Transverse colon (tissue), 4 donors: ENCODE data around the gene SERTAD1. TPM values are rescaled to one million over a fixed set of nuclear protein-coding genes. Genes with fewer than 3 reads are reported as not detected.

Source experiments
- DNase-seq: peaks from one replicate; pipeline ENCODE4 v3.0.0-alpha.2; 2019
- H3K27ac ChIP-seq, 4 donors: fragments of 200-600 bp; sonication (generic); 2 replicates each; pipeline ENCODE4 v1.5.1; 2016 to 2018; ENCODE audit warnings: inconsistent platforms in 4 of 4
- H3K27me3 ChIP-seq: fragments of 200-600 bp; sonication (generic); 2 replicates; pipeline ENCODE4 v1.5.1; 2017; ENCODE audit warnings: inconsistent platforms
- H3K36me3 ChIP-seq, 4 donors: fragments of 200-600 bp; sonication (generic); 2 replicates each; pipeline ENCODE4 v1.5.1; 2017 to 2019; ENCODE audit warnings: inconsistent platforms in 4 of 4
- H3K4me1 ChIP-seq, 4 donors: fragments of 200-600 bp; sonication (generic); 2 replicates each; pipeline ENCODE4 v1.5.1; 2017 to 2020; ENCODE audit warnings: inconsistent platforms in 4 of 4
- H3K4me3 ChIP-seq, 4 donors: fragments of 200-600 bp; sonication (generic); 1 replicate in 1 of 4; 2 replicates in 3 of 4; pipeline versions ENCODE4 v1.5.1 to v1.6.1; 2017 to 2019; ENCODE audit warnings: inconsistent platforms in 4 of 4
- H3K9me3 ChIP-seq, 2 donors: fragments of 200-600 bp; sonication (generic); 2 replicates each; pipeline ENCODE4 v1.5.1; 2017 to 2019; ENCODE audit warnings: inconsistent platforms in 2 of 2
- EP300 ChIP-seq: sonication (generic); formaldehyde crosslinking; IDR thresholded peaks from one replicate; pipeline ENCODE4 v1.6.1; 2017; ENCODE audit warnings: antibody characterized with exemption, low read depth
- POLR2A ChIP-seq: fragments of 450-650 bp; IDR thresholded peaks from one replicate; pipeline ENCODE4 v1.6.1; 2016; ENCODE audit warnings: antibody characterized with exemption, mild to moderate bottlenecking, moderate library complexity
- POLR2AphosphoS5 ChIP-seq, 3 donors: sonication (generic); formaldehyde crosslinking; IDR thresholded peaks; one replicate each; pipeline ENCODE4 v1.6.1; 2016; ENCODE audit warnings: antibody characterized with exemption in 3 of 3
- WGBS, 2 donors: methylation state at CpG; one replicate each; pipeline ENCODE4 v1.1.5; 2018; ENCODE audit warnings: low coverage in 1 of 2; 5-methylcytosine and 5-hydroxymethylcytosine counted together
- in situ Hi-C, 4 donors: fragments of 200-750 bp; cut with MboI; loops; one replicate each; pipeline versions ENCODE4 v1.15.0 to v1.15.1; 2017; ENCODE audit warnings: low sequenced_read_pairs in 3 of 4, low pct_ligation_motif_present in 1 of 4, low pct_unique_long_range_greater_than_20kb in 1 of 4
- intact Hi-C: fragments of 100-400 bp; cut with DNase I; formaldehyde crosslinking; loops from one replicate; pipeline ENCODE4 v1.15.1; 2023; ENCODE audit warnings: low total_unique reads
- total RNA-seq, 4 donors: library from RNA; depleted of rRNA; stranded (reverse); fragments of >200 nt; gene quantifications; one replicate each; pipeline ENCODE4 v1.1.0, GENCODE V29; 2016
- TF ChIP-seq, protein P1 (sequence below), 5 experiments: fragments of 200-600 bp in 3 of 5; fragments of 450-650 bp in 2 of 5; sonication (generic) in 3 of 5; IDR thresholded peaks; 1 replicate in 2 of 5; 2 replicates in 3 of 5; pipeline ENCODE4 v1.5.1; 2016 to 2017; ENCODE audit warnings: antibody characterized with exemption in 5 of 5, inconsistent platforms in 3 of 5, mild to moderate bottlenecking in 2 of 5, moderate library complexity in 1 of 5

The SERTAD1 gene
- total RNA-seq, 4 donors from 2014 or later: 2.6 to 30.3 (median 18.4) TPM

DNA sequence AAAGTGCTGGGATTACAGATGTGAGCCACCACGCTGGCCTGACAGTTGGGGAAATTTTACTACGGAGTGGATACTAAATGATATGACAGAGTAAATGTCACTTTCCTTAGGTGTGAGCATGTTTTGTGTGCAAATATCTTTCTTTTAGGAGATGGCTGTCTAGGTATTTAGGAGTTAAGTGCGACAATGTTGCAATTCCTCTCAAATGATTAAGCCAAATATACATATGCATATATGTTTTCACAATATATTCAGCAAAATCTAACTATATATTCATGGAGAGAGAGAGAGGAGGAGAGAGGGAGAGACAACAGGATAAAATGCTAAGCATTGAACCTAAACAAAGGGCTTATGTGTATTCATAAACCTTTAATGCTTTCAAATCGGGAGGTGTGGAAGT is 23.7 kb upstream of the SERTAD1 start:
- 75 to 90% methylated on average over 2 to 4 of the region's 4 CpGs for WGBS, 2 donors
- intact Hi-C loops: no loop called here

DNA sequence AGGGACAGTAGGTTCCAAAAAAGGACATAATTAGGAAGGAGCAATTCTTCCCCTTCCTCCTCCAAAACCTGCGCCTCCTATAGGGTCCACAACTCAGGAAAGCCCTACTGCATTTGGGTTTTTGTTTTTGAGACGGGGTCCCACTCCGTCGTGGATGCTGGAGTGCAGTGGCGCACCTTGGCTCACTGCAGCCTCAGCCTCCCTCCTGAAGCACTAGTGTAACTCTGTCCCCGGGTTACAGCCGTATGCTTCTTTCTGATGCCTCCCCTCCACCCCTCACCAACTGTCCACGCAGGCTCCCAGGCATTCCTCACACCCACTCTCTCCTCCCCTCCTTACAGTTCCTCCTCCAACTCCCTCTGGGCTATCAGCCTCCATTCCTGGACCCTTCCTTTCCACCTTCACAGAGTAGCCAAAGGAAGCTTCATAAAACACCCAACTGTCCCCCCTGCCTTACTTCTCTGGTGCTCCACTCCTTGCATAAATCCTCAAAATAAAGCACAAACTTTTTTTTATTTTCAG is 20.5 kb upstream of the SERTAD1 start:
- peaks cover 9 to 31% (median 22%) of the 10 kb centered on the region in 4 donors for H3K4me1 ChIP-seq
- intact Hi-C loops (no loop called here), in situ Hi-C loops (no loop called here)
- TF ChIP-seq, protein P1, sequence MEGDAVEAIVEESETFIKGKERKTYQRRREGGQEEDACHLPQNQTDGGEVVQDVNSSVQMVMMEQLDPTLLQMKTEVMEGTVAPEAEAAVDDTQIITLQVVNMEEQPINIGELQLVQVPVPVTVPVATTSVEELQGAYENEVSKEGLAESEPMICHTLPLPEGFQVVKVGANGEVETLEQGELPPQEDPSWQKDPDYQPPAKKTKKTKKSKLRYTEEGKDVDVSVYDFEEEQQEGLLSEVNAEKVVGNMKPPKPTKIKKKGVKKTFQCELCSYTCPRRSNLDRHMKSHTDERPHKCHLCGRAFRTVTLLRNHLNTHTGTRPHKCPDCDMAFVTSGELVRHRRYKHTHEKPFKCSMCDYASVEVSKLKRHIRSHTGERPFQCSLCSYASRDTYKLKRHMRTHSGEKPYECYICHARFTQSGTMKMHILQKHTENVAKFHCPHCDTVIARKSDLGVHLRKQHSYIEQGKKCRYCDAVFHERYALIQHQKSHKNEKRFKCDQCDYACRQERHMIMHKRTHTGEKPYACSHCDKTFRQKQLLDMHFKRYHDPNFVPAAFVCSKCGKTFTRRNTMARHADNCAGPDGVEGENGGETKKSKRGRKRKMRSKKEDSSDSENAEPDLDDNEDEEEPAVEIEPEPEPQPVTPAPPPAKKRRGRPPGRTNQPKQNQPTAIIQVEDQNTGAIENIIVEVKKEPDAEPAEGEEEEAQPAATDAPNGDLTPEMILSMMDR (IDR thresholded peaks at IDR 0.05): no peak
- TF ChIP-seq EP300 (no peak), POLR2A (no peak), POLR2AphosphoS5 (IDR thresholded peaks at IDR 0.05) (no peak)
- H3K36me3 ChIP-seq: peaks cover 0 to 8% (median 4%) of the 10 kb centered on the region in 4 donors
- H3K27me3 ChIP-seq: no peaks in the 10 kb centered on the region
- H3K27ac ChIP-seq: peak overlapping the region; percentile 95 to 99 (median 98)
- H3K9me3 ChIP-seq: no peaks in the 10 kb centered on the region
- 84 to 85% methylated on average over 4 to 8 of the region's 8 CpGs for WGBS, 2 donors
- DNase-seq: no peak
- no peak overlapping the region for H3K4me3 ChIP-seq

More for the DNA sequence above, 23.7 kb upstream of the SERTAD1 start:
- in situ Hi-C loops: no loop called here
- no peak for DNase-seq
- TF ChIP-seq EP300 (no peak), POLR2AphosphoS5 (IDR thresholded peaks at IDR 0.05) (no peak), POLR2A (no peak)
- TF ChIP-seq, protein P1 (IDR thresholded peaks at IDR 0.05): no peak
- Histone ChIP-seq H3K27ac (no peak overlapping the region), H3K9me3 (no peaks in the 10 kb centered on the region), H3K36me3 (no peaks in the 10 kb centered on the region), H3K27me3 (no peaks in the 10 kb centered on the region), H3K4me1 (peaks cover 5 to 17% (median 9%) of the 10 kb centered on the region in 4 donors), H3K4me3 (no peak overlapping the region)

DNA sequence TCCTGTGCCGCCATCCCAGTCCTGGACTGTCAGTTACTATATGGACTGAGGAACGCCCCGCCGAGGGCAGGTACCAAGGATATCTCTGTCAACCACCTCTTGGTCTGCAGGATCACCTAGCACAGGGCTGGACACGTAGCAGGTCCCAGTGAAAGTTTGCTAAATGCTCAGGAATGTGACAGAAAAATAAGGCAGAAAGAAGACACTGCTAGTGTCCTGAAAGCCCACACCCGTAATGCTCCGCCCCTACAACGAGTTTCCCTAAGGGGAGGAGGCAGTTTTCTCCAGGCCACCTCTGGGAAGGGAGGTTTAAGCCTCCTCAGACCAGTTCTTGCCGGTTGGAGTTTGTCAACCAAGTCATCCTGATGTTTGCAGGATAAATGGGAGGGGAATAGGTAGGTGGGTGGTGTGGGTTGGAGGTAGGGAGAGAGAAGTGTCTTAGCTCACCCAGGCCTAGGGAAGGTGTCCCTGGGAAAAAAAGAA is 20.0 kb upstream of the SERTAD1 start:
- intact Hi-C loops: no loop called here
- in situ Hi-C loops: no loop called here
- WGBS, 2 donors: 17 to 54% methylated on average over 1 to 9 of the region's 9 CpGs
- H3K4me3 ChIP-seq: no peak overlapping the region
- H3K9me3 ChIP-seq: no peaks in the 10 kb centered on the region
- peaks cover 0 to 13% (median 6%) of the 10 kb centered on the region in 4 donors for H3K36me3 ChIP-seq
- TF ChIP-seq POLR2AphosphoS5 (IDR thresholded peaks at IDR 0.05) (peak in 2 of 3 donors; percentile 41 to 42), POLR2A (peak; percentile 44), EP300 (no peak)
- TF ChIP-seq, protein P1 (IDR thresholded peaks at IDR 0.05): no peak
- H3K27me3 ChIP-seq: no peaks in the 10 kb centered on the region
- H3K27ac ChIP-seq: peak overlapping the region; percentile 95 to 99 (median 98)
- DNase-seq: peak; percentile 60
- H3K4me1 ChIP-seq: peaks cover 9 to 35% (median 23%) of the 10 kb centered on the region in 4 donors

DNA sequence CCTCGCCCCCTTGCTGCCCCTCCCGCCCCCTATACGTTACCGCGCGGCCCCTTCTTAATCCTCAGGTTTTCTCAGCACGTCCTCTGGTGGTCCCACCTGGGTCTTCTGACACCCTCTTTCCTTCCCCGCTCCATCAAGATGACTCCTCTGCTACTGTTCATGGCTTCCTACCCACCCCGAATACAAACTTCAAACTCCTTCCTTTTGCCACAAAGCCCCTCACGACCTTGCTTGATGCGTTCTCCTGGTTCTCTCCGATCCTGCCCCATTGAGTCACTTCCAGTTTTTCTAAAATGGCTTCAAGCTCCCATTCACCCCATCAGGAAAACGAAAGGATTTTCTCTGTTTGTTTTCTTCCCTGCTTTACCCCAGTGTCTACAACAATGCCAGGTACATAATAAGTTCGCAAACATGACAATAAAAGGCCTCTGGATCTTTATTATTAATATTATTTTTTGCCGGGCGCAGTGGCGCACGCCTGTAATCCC is 19.1 kb upstream of the SERTAD1 start:
- intact Hi-C loops: no loop called here
- Histone ChIP-seq H3K36me3 (peaks cover 0 to 21% (median 9%) of the 10 kb centered on the region in 4 donors), H3K4me1 (peaks cover 9 to 41% (median 24%) of the 10 kb centered on the region in 4 donors), H3K4me3 (peak overlapping the region; percentile 37 to 98 (median 70)), H3K27me3 (no peaks in the 10 kb centered on the region), H3K27ac (peak overlapping the region; percentile 95 to 99 (median 98)), H3K9me3 (no peaks in the 10 kb centered on the region)
- in situ Hi-C loops: no loop called here
- DNase-seq: no peak
- TF ChIP-seq POLR2AphosphoS5 (IDR thresholded peaks at IDR 0.05): no peak
- TF ChIP-seq, protein P1 (IDR thresholded peaks at IDR 0.05): peak in 2 of 5 experiments; percentile 12 to 14
- WGBS, 2 donors: 8 to 13% methylated on average over 11 to 18 of the region's 18 CpGs
